MCF 10A (cell line): Measurements from ENCODE around the gene CCDC106. TPM values are rescaled to one million over a fixed set of nuclear protein-coding genes. Genes with fewer than 3 reads are reported as not detected.

Experiments used
- BruUV-seq: library from RNA; stranded (reverse); fragments of 400-500 nt; replicated peaks from 2 replicates; lab custom pipeline; 2021; lab: Mats Ljungman, UMichigan
- CTCF ChIA-PET: fragments of 300-600 bp; sonication (Branson Sonifier 250); formaldehyde crosslinking; extraction: SDS; loops from one replicate; lab custom pipeline; 2021; ENCODE audit warnings: antibody characterized with exemption, inconsistent platforms; lab: Yijun Ruan, JAX
- POLR2A ChIA-PET: fragments of 300-600, 350-650 bp; sonication (Branson Sonifier 250); formaldehyde crosslinking; extraction: SDS; loops from one replicate; lab custom pipeline; 2020; ENCODE audit warnings: antibody characterized with exemption, inconsistent platforms; lab: Yijun Ruan, JAX
- DNase-seq: peaks from one replicate; pipeline ENCODE4 v3.0.0-alpha.2; 2018; ENCODE audit not compliant: unreplicated experiment
- H3K27ac Mint-ChIP-seq: one replicate; pipeline ENCODE4 v1.8.0; 2022; ENCODE audit warnings: mild to moderate bottlenecking, low read depth, mixed read lengths; ENCODE audit not compliant: unreplicated experiment
- H3K27me3 Mint-ChIP-seq: one replicate; pipeline ENCODE4 v1.8.0; 2022; ENCODE audit warnings: mixed read lengths; ENCODE audit not compliant: insufficient read depth, unreplicated experiment
- H3K36me3 Mint-ChIP-seq: one replicate; pipeline ENCODE4 v1.8.0; 2022; ENCODE audit warnings: mild to moderate bottlenecking, moderate library complexity, mixed read lengths; ENCODE audit not compliant: insufficient read depth, unreplicated experiment
- H3K4me1 Mint-ChIP-seq: one replicate; pipeline ENCODE4 v1.8.0; 2022; ENCODE audit warnings: mixed read lengths; ENCODE audit not compliant: insufficient read depth, unreplicated experiment
- H3K4me3 Mint-ChIP-seq: one replicate; pipeline ENCODE4 v1.8.0; 2022; ENCODE audit warnings: mild to moderate bottlenecking, moderate library complexity, mixed read lengths; ENCODE audit not compliant: unreplicated experiment
- H3K9me3 Mint-ChIP-seq: one replicate; pipeline ENCODE4 v1.8.0; 2022; ENCODE audit warnings: mixed read lengths; ENCODE audit not compliant: unreplicated experiment
- CTCF ChIP-seq: fragments of 200-600 bp; IDR thresholded peaks from one replicate; pipeline ENCODE4 v1.8.0; 2022; ENCODE audit warnings: antibody characterized with exemption, mild to moderate bottlenecking; ENCODE audit not compliant: unreplicated experiment
- intact Hi-C: fragments of 100-400 bp; cut with micrococcal nuclease; formaldehyde crosslinking; loops from 2 replicates; pipeline ENCODE4 v1.14.1; 2022
- total RNA-seq: library from RNA; stranded (reverse); gene quantifications from 2 replicates; pipeline ENCODE4 v1.2.3, GENCODE V29; 2022

CCDC106 gene
- total RNA-seq, 1 experiment from 2014 or later = 2.5 TPM

GRCh38 chr19:55644842-55645511, 3.0 kb upstream of the CCDC106 start:
- TF ChIP-seq CTCF = no peak
- intact Hi-C loops = no loop called here
- ChIA-PET POLR2A (interaction anchor here (1.0 to 1.4 kb wide), 4 partner anchors 9 to 12 kb away, joined by 4 to 6 read pairs (median 4); no protein-coding TSS in a partner anchor), CTCF (interaction anchor here (1.0 to 3.6 kb wide), 3 partner anchors 8 to 13 kb away, joined by 4 to 25 read pairs (median 11); no protein-coding TSS in a partner anchor)
- DNase-seq = no peak
- peak overlapping the region; percentile 94 for H3K27ac Mint-ChIP-seq
- peak overlapping the region; percentile 82 for H3K4me3 Mint-ChIP-seq
- H3K36me3 Mint-ChIP-seq = peaks cover 50% of the 10 kb centered on the region
- no peaks in the 10 kb centered on the region for H3K9me3 Mint-ChIP-seq
- no peaks in the 10 kb centered on the region for H3K27me3 Mint-ChIP-seq
- H3K4me1 Mint-ChIP-seq = peaks cover 18% of the 10 kb centered on the region
- TSS peak; percentile 65 for BruUV-seq

GRCh38 chr19:55645512-55645881, 2.5 kb upstream of the CCDC106 start:
- no peak for TF ChIP-seq CTCF
- BruUV-seq = no TSS peak
- no peak for DNase-seq
- intact Hi-C loops = no loop called here
- no peaks in the 10 kb centered on the region for H3K27me3 Mint-ChIP-seq
- H3K9me3 Mint-ChIP-seq = no peaks in the 10 kb centered on the region
- ChIA-PET CTCF (interaction anchor here (0.7 to 3.6 kb wide), 3 partner anchors 9 to 13 kb away, joined by 3 to 25 read pairs (median 11); no protein-coding TSS in a partner anchor), POLR2A (interaction anchor here (1.1 to 1.4 kb wide), 3 partner anchors 9 to 12 kb away, joined by 4 to 5 read pairs (median 4); no protein-coding TSS in a partner anchor)
- no peak overlapping the region for H3K27ac Mint-ChIP-seq
- peaks cover 18% of the 10 kb centered on the region for H3K4me1 Mint-ChIP-seq
- H3K36me3 Mint-ChIP-seq = peaks cover 50% of the 10 kb centered on the region
- H3K4me3 Mint-ChIP-seq = peak overlapping the region; percentile 19

GRCh38 chr19:55646889-55647731, 902 bp upstream of the CCDC106 start:
- Mint-ChIP-seq H3K9me3 (no peaks in the 10 kb centered on the region), H3K27ac (no peak overlapping the region), H3K4me1 (peaks cover 13% of the 10 kb centered on the region), H3K27me3 (no peaks in the 10 kb centered on the region), H3K36me3 (peaks cover 50% of the 10 kb centered on the region), H3K4me3 (no peak overlapping the region)
- CTCF ChIA-PET = interaction anchor here (0.6 to 3.6 kb wide), 6 partner anchors 10 to 1110 kb away, joined by 3 to 25 read pairs (median 4); no protein-coding TSS in a partner anchor
- no peak for DNase-seq
- POLR2A ChIA-PET = interaction anchor here (0.7 to 1.8 kb wide), 7 partner anchors 10 to 1458 kb away, joined by 3 to 7 read pairs (median 4); partner anchors contain the start of genes MBOAT7 and UBE2S
- intact Hi-C loops = no loop called here
- no TSS peak for BruUV-seq
- no peak for TF ChIP-seq CTCF
